Measurements from ENCODE around the gene DDTL.
"Not testable (repeated sequence)": the region's sequence is repeated elsewhere in the genome, so short reads cannot be mapped to it uniquely, and the experiment has no call there.

DNA sequence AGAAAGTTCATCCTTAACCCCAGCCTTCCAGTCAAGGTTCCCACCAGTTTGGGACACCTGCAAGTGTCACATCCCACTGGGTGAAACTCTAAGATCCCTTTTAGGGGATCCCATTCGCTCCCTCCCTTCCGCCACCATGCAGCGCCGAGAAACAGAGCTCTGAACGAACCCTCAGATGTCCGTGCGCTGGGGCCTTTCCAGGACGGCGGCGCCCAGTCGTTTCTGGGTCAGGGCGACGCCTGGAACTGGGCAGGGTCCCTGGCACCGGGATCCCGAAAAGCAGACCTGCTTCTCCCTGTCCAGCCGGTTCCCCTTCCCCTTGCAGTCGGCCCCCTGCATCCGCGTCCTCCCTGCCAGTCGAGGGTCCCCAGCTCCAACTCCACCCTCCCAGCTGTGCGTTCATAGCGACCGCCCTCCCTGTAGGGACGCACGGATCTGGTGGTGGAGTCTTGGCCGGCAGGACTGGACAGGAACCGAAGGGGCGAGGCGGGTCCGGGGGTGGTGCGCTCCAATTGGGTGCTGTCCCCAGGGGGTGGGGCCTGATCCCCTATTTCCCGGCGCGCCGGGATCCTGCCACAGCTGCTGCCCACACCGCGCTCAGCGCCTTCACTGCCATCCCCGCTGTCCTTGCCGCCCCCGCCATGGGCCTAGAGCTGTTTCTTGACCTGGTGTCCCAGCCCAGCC lies 13.0 kb downstream of the DDTL start, which contains the start of gene GSTT2:
- TF ChIP-seq FOXK2 (IDR thresholded peaks at IDR 0.05); NFRKB (IDR thresholded peaks at IDR 0.05); BHLHE40 (IDR thresholded peaks at IDR 0.05; ENCODE audit: borderline replicate concordance); SP1 (IDR thresholded peaks at IDR 0.05); FOXA1 (IDR thresholded peaks at IDR 0.05); SUZ12 (IDR thresholded peaks at IDR 0.05); CTBP1 (IDR thresholded peaks at IDR 0.05; ENCODE audit: borderline replicate concordance); PKNOX1 (IDR thresholded peaks at IDR 0.05): not testable (repeated sequence)
